BLaER1 treated with 17β-estradiol and CSF1 and Interleukin-3, amounts not matched to agents 10 nM and 100 nM (cell line): ENCODE data around the gene INPP5A.

Experiments used
- H3K27ac ChIP-seq, 11 experiments: shearing (Covaris generic); formaldehyde crosslinking; 2 replicates each; pipeline ENCODE4 v1.8.1; 2022
- H3K27me3 ChIP-seq, 11 experiments: shearing (Covaris generic); formaldehyde crosslinking; 2 replicates each; pipeline ENCODE4 v1.8.1; 2022
- H3K36me3 ChIP-seq, 11 experiments: shearing (Covaris generic); formaldehyde crosslinking; 2 replicates each; pipeline ENCODE4 v1.8.1; 2022
- H3K4me1 ChIP-seq, 10 experiments: shearing (Covaris generic); formaldehyde crosslinking; 2 replicates each; pipeline ENCODE4 v1.8.1; 2022
- H3K4me2 ChIP-seq, 11 experiments: shearing (Covaris generic); formaldehyde crosslinking; 2 replicates each; pipeline ENCODE4 v1.8.1; 2022
- H3K4me3 ChIP-seq, 10 experiments: shearing (Covaris generic); formaldehyde crosslinking; 2 replicates each; pipeline ENCODE4 v1.8.1; 2022
- H3K9ac ChIP-seq, 11 experiments: shearing (Covaris generic); formaldehyde crosslinking; 2 replicates each; pipeline ENCODE4 v1.8.1; 2022
- H3K9me3 ChIP-seq, 11 experiments: shearing (Covaris generic); formaldehyde crosslinking; replicated peaks in 1 of 11; 2 replicates each; pipeline ENCODE4 v1.8.1; 2022
- H4K20me1 ChIP-seq, 11 experiments: shearing (Covaris generic); formaldehyde crosslinking; 2 replicates each; pipeline ENCODE4 v1.8.1; 2022
- Cebpa-rat ChIP-seq, 11 experiments: shearing (Covaris generic); IDR thresholded peaks; 2 replicates each; pipeline ENCODE4 v1.8.1; 2022

The INPP5A gene

GRCh38 chr10:132626761-132627665, 89.4 kb downstream of the INPP5A start:
- TF ChIP-seq Cebpa-rat (IDR thresholded peaks at IDR 0.05) = no peak
- Histone ChIP-seq H3K9ac (peak overlapping the region in 9 of 11 experiments; percentile 49 to 79 (median 72); a peak in 17 of 22 replicates), H3K4me1 (peaks cover 38 to 81% (median 78%) of the 10 kb centered on the region in 10 experiments), H3K27me3 (peaks cover 0 to 39% (median 0%) of the 10 kb centered on the region in 11 experiments; a peak in 4 of 22 replicates), H3K36me3 (peaks cover 0 to 21% (median 0%) of the 10 kb centered on the region in 11 experiments; a peak in 2 of 22 replicates), H3K27ac (peak overlapping the region in 9 of 11 experiments; percentile 67 to 89 (median 81); a peak in 18 of 22 replicates), H4K20me1 (peaks cover 35 to 78% (median 72%) of the 10 kb centered on the region in 11 experiments; a peak in 20 of 22 replicates), H3K9me3 (peaks cover 2 to 9% (median 2%) of the 10 kb centered on the region in 11 experiments; a peak in 19 of 22 replicates), H3K4me3 (peak overlapping the region in 7 of 10 experiments; percentile 4 to 42 (median 16); a peak in 9 of 20 replicates), H3K4me2 (peak overlapping the region; percentile 72 to 95 (median 90))

- TF ChIP-seq Cebpa-rat (IDR thresholded peaks at IDR 0.05) = peak in 5 of 11 experiments; percentile 59 to 90 (median 71); a peak in 8 of 22 replicates
- Histone ChIP-seq H3K4me1 (peaks cover 47 to 90% (median 87%) of the 10 kb centered on the region in 10 experiments), H3K9ac (peak overlapping the region in 10 of 11 experiments; percentile 4 to 79 (median 70); a peak in 17 of 22 replicates)
Measured at GRCh38 chr10:132627666-132628531, 90.3 kb downstream of the INPP5A start.

GRCh38 chr10:132628966-132629900, 91.6 kb downstream of the INPP5A start:
- H3K4me3 ChIP-seq = 0 out of 20 replicates have a peak overlapping the region, but pooled peaks of 2 of the 10 experiments have one; percentile 30 to 37
- no peaks in the 10 kb centered on the region for H3K9me3 ChIP-seq
- H3K4me1 ChIP-seq = peaks cover 61 to 98% (median 97%) of the 10 kb centered on the region in 10 experiments
- H4K20me1 ChIP-seq = peaks cover 52 to 93% (median 88%) of the 10 kb centered on the region in 11 experiments; a peak in 20 of 22 replicates
- peak overlapping the region; percentile 72 to 95 (median 90) for H3K4me2 ChIP-seq
- peak overlapping the region in 5 of 11 experiments; percentile 38 to 79 (median 76); a peak in 4 of 22 replicates for H3K9ac ChIP-seq
- H3K27ac ChIP-seq = peak overlapping the region in 9 of 11 experiments; percentile 67 to 89 (median 81); a peak in 16 of 22 replicates
- peaks cover 0 to 21% (median 0%) of the 10 kb centered on the region in 11 experiments; a peak in 2 of 22 replicates for H3K36me3 ChIP-seq
- TF ChIP-seq Cebpa-rat (IDR thresholded peaks at IDR 0.05) = no peak
- H3K27me3 ChIP-seq = peaks cover 0 to 61% (median 0%) of the 10 kb centered on the region in 11 experiments; a peak in 4 of 22 replicates

More at GRCh38 chr10:132627666-132628531, 90.3 kb downstream of the INPP5A start:
- H3K4me2 ChIP-seq = peak overlapping the region; percentile 72 to 95 (median 90)
- H3K27me3 ChIP-seq = peaks cover 0 to 47% (median 0%) of the 10 kb centered on the region in 11 experiments; a peak in 4 of 22 replicates
- H3K36me3 ChIP-seq = peaks cover 0 to 24% (median 0%) of the 10 kb centered on the region in 11 experiments; a peak in 2 of 22 replicates
- H3K4me3 ChIP-seq = peak overlapping the region in 7 of 10 experiments; percentile 4 to 42 (median 16); a peak in 10 of 20 replicates
- peak overlapping the region in 9 of 11 experiments; percentile 67 to 89 (median 81); a peak in 19 of 22 replicates for H3K27ac ChIP-seq
- peaks cover 44 to 87% (median 80%) of the 10 kb centered on the region in 11 experiments; a peak in 20 of 22 replicates for H4K20me1 ChIP-seq
- peaks cover 0 to 5% (median 0%) of the 10 kb centered on the region in 11 experiments; a peak in 1 of 22 replicates for H3K9me3 ChIP-seq

GRCh38 chr10:132630156-132630555, 92.6 kb downstream of the INPP5A start:
- Histone ChIP-seq H4K20me1 (peaks cover 60 to 94% (median 89%) of the 10 kb centered on the region in 11 experiments; a peak in 20 of 22 replicates), H3K36me3 (peaks cover 0 to 18% (median 0%) of the 10 kb centered on the region in 11 experiments; a peak in 2 of 22 replicates), H3K4me3 (no peak overlapping the region), H3K9me3 (no peaks in the 10 kb centered on the region), H3K27me3 (peaks cover 0 to 69% (median 0%) of the 10 kb centered on the region in 11 experiments; a peak in 4 of 22 replicates), H3K27ac (no peak overlapping the region), H3K4me1 (peaks cover 66 to 98% (median 97%) of the 10 kb centered on the region in 10 experiments), H3K4me2 (peak overlapping the region in 7 of 11 experiments; percentile 77 to 94 (median 91); a peak in 11 of 22 replicates), H3K9ac (no peak overlapping the region)
- no peak for TF ChIP-seq Cebpa-rat (IDR thresholded peaks at IDR 0.05)

- H3K9me3 ChIP-seq = no peaks in the 10 kb centered on the region
- no peak overlapping the region for H3K4me3 ChIP-seq
- H3K4me1 ChIP-seq = peaks cover 61 to 92% (median 90%) of the 10 kb centered on the region in 10 experiments
- peaks cover 0 to 69% (median 0%) of the 10 kb centered on the region in 11 experiments; a peak in 4 of 22 replicates for H3K27me3 ChIP-seq
- H4K20me1 ChIP-seq = peaks cover 60 to 92% (median 84%) of the 10 kb centered on the region in 11 experiments; a peak in 20 of 22 replicates
- H3K4me2 ChIP-seq = peak overlapping the region in 9 of 11 experiments; percentile 63 to 95 (median 81); a peak in 19 of 22 replicates
- peak overlapping the region in 4 of 11 experiments; percentile 6 to 36 (median 20); a peak in 2 of 22 replicates for H3K27ac ChIP-seq
- TF ChIP-seq Cebpa-rat (IDR thresholded peaks at IDR 0.05) = no peak
- H3K36me3 ChIP-seq = peaks cover 0 to 18% (median 0%) of the 10 kb centered on the region in 11 experiments; a peak in 2 of 22 replicates
- H3K9ac ChIP-seq = peak overlapping the region in 2 of 11 experiments; percentile 1 to 4; a peak in 1 of 22 replicates
Measured at GRCh38 chr10:132630666-132631337, 93.2 kb downstream of the INPP5A start.

GRCh38 chr10:132631338-132631735, 93.8 kb downstream of the INPP5A start:
- H3K4me2 ChIP-seq = peak overlapping the region in 9 of 11 experiments; percentile 63 to 95 (median 81); a peak in 19 of 22 replicates
- H3K4me3 ChIP-seq = no peak overlapping the region
- peaks cover 0 to 65% (median 0%) of the 10 kb centered on the region in 11 experiments; a peak in 4 of 22 replicates for H3K27me3 ChIP-seq
- no peaks in the 10 kb centered on the region for H3K9me3 ChIP-seq
- peaks cover 0 to 18% (median 0%) of the 10 kb centered on the region in 11 experiments; a peak in 2 of 22 replicates for H3K36me3 ChIP-seq
- H4K20me1 ChIP-seq = peaks cover 55 to 92% (median 83%) of the 10 kb centered on the region in 11 experiments; a peak in 20 of 22 replicates
- peak overlapping the region in 4 of 11 experiments; percentile 1 to 61 (median 16); a peak in 2 of 22 replicates for H3K9ac ChIP-seq
- H3K4me1 ChIP-seq = peaks cover 61 to 92% (median 88%) of the 10 kb centered on the region in 10 experiments
- H3K27ac ChIP-seq = peak overlapping the region in 4 of 11 experiments; percentile 6 to 45 (median 26); a peak in 3 of 22 replicates
- no peak for TF ChIP-seq Cebpa-rat (IDR thresholded peaks at IDR 0.05)
